Pulmonary artery endothelial cell (primary cell): ENCODE data around the gene RIMBP3B. TPM values are rescaled to one million over a fixed set of nuclear protein-coding genes. Genes with fewer than 3 reads are reported as not detected.
"Not testable (repeated sequence)": the region's sequence is repeated elsewhere in the genome, so short reads cannot be mapped to it uniquely, and the experiment has no call there.

Source experiments
- DNase-seq: peaks from one replicate; pipeline ENCODE4 v3.0.0-alpha.2; 2011; ENCODE audit warnings: low read depth, low spot score
- total RNA-seq: library from RNA; depleted of rRNA; stranded (reverse); fragments of >200 nt; gene quantifications from 2 replicates; pipeline ENCODE4 v1.2.3, GENCODE V29; 2014

The RIMBP3B gene
- total RNA-seq, 1 donor from 2014 or later: under 0.01 TPM

- not testable (repeated sequence) for DNase-seq
These were observed 32.8 kb downstream of the RIMBP3B start for GRCh38 chr22:21416375-21416774.

GRCh38 chr22:21417227-21417746, 33.7 kb downstream of the RIMBP3B start, which contains the start of gene HIC2:
Gene HIC2 (plus strand): TSS chr22:21417371. CDS start chr22:21442832, 25,461 bp downstream.
- not testable (repeated sequence) for DNase-seq

GRCh38 chr22:21417853-21418252, 34.3 kb downstream of the RIMBP3B start:
- not testable (repeated sequence) for DNase-seq

- not testable (repeated sequence) for DNase-seq
These were observed 35.6 kb downstream of the RIMBP3B start for GRCh38 chr22:21418974-21419638.

GRCh38 chr22:21420180-21420763, 36.7 kb downstream of the RIMBP3B start:
- DNase-seq: not testable (repeated sequence)

GRCh38 chr22:21424084-21424709, 40.6 kb downstream of the RIMBP3B start:
- not testable (repeated sequence) for DNase-seq

- DNase-seq: not testable (repeated sequence)
These were observed 51.1 kb downstream of the RIMBP3B start for GRCh38 chr22:21434378-21435233.

GRCh38 chr22:21435998-21436810, 52.7 kb downstream of the RIMBP3B start:
- not testable (repeated sequence) for DNase-seq

GRCh38 chr22:21438013-21438412, 54.5 kb downstream of the RIMBP3B start:
- DNase-seq: not testable (repeated sequence)

Other genes with a start within 250 kb of the RIMBP3B start
- gene HIC2, start 33.6 kb downstream of the RIMBP3B start, total RNA-seq: 2.4 and 2.7 TPM in 2 replicates
- gene TMEM191C, start 83.6 kb downstream of the RIMBP3B start, total RNA-seq: 0.56 and 0.92 TPM in 2 replicates
- gene RIMBP3C, start 167.7 kb downstream of the RIMBP3B start, total RNA-seq: 0.04 TPM in 1 of 2 replicates, not detected in the other
- 28.7 and 41.2 TPM in 2 replicates for gene UBE2L3, start 184.0 kb downstream of the RIMBP3B start, total RNA-seq
- 21.5 and 23.5 TPM in 2 replicates for gene YDJC, start 246.3 kb downstream of the RIMBP3B start, total RNA-seq
- gene CCDC116, start 249.0 kb downstream of the RIMBP3B start, total RNA-seq: 0.07 and 0.35 TPM in 2 replicates